Activated T-helper 17 cell treated with anti-CD3 and anti-CD28 coated beads, Interleukin-2, amount 50 U/mL, for 72 hours (primary cell): Measurements from ENCODE around the gene CDC42EP3. TPM values are rescaled to one million over a fixed set of nuclear protein-coding genes. Genes with fewer than 3 reads are reported as not detected.
A peak's percentile ranks its signal among the peaks of the same experiment; 100 is the strongest.

ENCODE experiments used
- ATAC-seq: fragments of 150-1000 bp; cut with Tn5 transposase; replicated peaks from 2 replicates; pipeline ENCODE4 v1.10.0; 2021; ENCODE audit warnings: mild to moderate bottlenecking, moderate library complexity
- H3K27ac Mint-ChIP-seq: one replicate; pipeline ENCODE4 v1.8.0; 2022; ENCODE audit warnings: mixed read lengths
- H3K27me3 Mint-ChIP-seq: one replicate; pipeline ENCODE4 v1.8.0; 2022; ENCODE audit warnings: mixed read lengths
- H3K36me3 Mint-ChIP-seq: one replicate; pipeline ENCODE4 v1.8.0; 2022; ENCODE audit warnings: low read depth, mild to moderate bottlenecking, mixed read lengths
- H3K4me1 Mint-ChIP-seq: one replicate; pipeline ENCODE4 v1.8.0; 2022; ENCODE audit warnings: mixed read lengths
- H3K4me3 Mint-ChIP-seq: one replicate; pipeline ENCODE4 v1.8.0; 2022; ENCODE audit warnings: mild to moderate bottlenecking, mixed read lengths
- H3K9me3 Mint-ChIP-seq: one replicate; pipeline ENCODE4 v1.8.0; 2022; ENCODE audit warnings: mixed read lengths
- total RNA-seq, 2 donors: library from RNA; stranded (reverse); gene quantifications; one replicate each; pipeline ENCODE4 v1.2.3, GENCODE V29; 2022

CDC42EP3 gene
- total RNA-seq, 2 donors from 2014 or later: 33.5 to 40.9 TPM

DNA sequence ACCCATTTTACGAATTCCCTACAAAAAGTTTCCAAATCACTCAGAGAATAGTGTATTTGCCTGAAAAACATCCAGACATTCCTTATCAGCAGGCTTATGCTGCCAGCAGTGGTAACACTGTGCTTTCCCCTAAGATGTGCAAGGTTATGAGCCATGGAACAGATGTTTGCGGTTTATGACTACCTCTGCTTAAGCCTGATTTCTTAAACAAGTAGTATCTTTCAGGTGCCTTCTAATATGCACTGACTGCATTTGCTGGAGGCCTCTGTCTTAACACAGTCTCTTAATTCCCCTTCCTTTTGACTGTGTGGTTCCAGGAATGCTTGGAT is 54.8 kb downstream of the CDC42EP3 start:
- peak overlapping the region; percentile 59 for H3K4me3 Mint-ChIP-seq
- peaks cover 69% of the 10 kb centered on the region for H3K4me1 Mint-ChIP-seq
- no peaks in the 10 kb centered on the region for H3K9me3 Mint-ChIP-seq
- H3K36me3 Mint-ChIP-seq: no peaks in the 10 kb centered on the region
- peak overlapping the region; percentile 74 for H3K27ac Mint-ChIP-seq
- H3K27me3 Mint-ChIP-seq: no peaks in the 10 kb centered on the region
- peak; percentile 72 for ATAC-seq

DNA sequence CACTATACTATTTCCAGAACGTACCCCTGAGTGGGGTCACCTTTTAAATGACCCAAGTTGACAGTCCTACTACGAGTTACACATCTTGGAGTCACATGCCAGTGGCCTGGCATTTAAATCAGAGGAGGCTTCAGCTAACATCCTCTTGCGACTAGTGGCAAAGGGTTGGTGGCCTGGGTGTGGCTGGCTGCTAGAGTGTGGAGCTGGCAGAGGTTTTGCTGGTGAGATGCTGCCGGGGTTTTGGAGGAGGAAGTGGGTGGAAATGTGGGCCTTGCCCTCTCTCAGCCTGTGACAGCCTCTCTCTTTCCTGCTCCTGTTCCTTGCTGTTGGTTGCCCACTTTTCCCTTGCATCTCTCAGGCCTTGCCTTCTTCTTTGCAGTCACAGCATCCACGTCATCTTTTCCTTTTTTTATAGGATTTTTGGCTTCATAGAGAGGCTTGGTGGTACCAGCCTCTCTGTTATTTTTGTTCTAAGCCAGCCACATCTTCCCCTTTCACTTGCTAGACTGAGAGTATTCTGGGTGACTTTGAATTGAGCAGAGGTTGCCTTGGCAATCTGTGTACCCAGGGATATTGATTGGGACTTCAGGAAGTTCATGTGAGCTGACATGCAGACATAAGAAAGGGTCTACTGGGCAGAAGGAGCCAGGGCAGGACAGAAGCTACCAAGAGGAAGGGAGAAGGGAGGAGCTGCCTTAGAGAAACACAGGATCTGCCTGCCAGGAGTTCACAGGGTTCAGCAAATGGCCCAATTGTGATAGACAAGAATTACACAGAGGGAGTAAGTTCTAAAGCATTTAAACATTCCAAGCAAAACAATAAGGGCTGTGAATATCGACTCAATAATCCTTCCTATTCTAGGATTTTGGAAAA is 55.4 kb downstream of the CDC42EP3 start:
- no peaks in the 10 kb centered on the region for H3K36me3 Mint-ChIP-seq
- peak overlapping the region; percentile 59 for H3K4me3 Mint-ChIP-seq
- H3K4me1 Mint-ChIP-seq: peaks cover 63% of the 10 kb centered on the region

DNA sequence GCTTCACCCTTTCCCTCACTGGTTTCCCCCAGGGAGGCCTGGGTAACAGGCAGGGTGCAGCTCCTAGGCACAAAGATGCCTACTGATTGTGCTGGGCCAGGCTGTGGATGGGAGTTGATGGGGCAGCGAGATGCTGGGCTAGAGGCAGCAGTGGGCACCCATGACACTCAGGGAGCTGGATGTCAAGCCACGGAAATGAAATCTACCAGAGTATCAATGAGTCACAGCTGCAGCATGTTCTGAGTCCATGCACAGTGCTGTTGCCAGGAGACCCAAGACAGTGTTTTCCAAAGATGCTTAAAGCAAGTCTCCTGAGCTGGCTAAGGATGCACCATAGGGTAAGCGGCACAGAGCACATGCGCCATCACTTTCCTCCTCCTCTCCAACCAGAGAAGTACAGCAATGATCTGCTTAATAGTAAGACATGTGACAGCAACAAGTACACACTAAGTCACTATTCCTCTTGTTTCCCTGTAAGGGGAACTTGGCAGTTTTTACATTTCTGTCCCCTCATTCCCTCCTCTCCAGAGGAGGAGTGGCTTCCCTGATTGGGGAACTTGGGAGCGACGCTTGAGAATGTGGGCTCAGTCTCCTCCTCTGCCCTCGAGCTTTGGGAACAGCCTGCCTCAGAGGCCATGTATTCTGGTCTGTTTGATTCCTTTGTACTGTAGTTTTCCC is 57.2 kb downstream of the CDC42EP3 start:
- H3K27ac Mint-ChIP-seq: peak overlapping the region; percentile 74
- peak; percentile 79 for ATAC-seq
- peaks cover 46% of the 10 kb centered on the region for H3K4me1 Mint-ChIP-seq
- no peaks in the 10 kb centered on the region for H3K27me3 Mint-ChIP-seq
- H3K9me3 Mint-ChIP-seq: no peaks in the 10 kb centered on the region
- no peaks in the 10 kb centered on the region for H3K36me3 Mint-ChIP-seq
- peak overlapping the region; percentile 14 for H3K4me3 Mint-ChIP-seq

More for the DNA sequence above, 55.4 kb downstream of the CDC42EP3 start:
- Mint-ChIP-seq H3K27ac (peak overlapping the region; percentile 74), H3K9me3 (no peaks in the 10 kb centered on the region), H3K27me3 (no peaks in the 10 kb centered on the region)
- ATAC-seq: peak; percentile 46

DNA sequence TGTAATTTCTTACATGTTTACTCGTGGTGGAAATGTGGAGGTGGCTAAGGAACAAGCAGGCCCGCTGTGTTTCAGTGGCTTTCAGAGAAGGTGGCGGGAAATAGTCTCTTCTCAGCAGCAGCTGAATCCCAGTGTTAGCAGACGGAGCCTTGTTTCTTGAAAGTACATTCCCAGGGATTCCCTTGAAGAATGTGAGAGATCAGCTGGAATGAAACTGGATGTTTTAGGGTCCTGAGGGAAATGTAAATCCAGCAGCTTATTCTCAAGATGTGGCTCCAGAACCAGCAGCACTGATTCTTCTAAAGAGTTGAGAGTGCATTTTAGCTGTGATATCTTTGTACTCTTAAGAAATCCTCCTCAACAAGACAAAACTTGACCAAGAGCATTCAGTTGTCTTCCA is 59.1 kb downstream of the CDC42EP3 start:
- no peak for ATAC-seq
- Mint-ChIP-seq H3K4me1 (peaks cover 42% of the 10 kb centered on the region), H3K27ac (peak overlapping the region; percentile 31), H3K36me3 (no peaks in the 10 kb centered on the region), H3K4me3 (no peak overlapping the region), H3K9me3 (peaks cover 6% of the 10 kb centered on the region), H3K27me3 (no peaks in the 10 kb centered on the region)

DNA sequence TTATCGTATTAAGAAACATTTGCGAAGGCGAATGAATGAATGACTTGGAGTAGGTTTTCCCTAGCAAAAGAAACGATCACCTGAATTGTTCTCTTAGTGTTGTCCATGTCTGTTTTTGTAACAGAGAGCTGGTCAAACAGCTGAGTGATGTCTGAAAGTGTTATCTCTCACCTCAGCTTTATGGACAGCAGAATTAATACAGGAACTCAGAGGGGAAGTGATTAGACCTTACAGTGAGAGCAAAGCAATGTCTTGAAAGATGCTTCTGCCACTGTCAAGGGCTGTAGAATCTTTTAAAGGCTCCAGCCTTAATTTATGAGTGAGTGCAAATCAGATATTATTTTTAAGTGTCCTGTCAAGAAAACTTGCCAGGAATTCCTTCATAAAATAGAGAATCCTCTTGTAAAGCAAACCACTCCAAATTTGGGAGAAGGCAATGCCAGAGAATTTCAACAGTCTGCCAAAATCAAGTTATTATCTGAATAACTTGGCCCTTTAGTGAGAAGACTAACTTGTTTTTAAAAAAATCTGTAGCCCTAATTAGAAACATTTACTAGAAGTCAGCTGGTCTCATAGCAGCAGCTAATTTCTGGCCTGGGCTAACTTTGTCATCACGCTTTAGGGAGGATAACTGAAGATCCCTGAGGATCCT is 60.7 kb downstream of the CDC42EP3 start:
- no peaks in the 10 kb centered on the region for H3K27me3 Mint-ChIP-seq
- H3K36me3 Mint-ChIP-seq: no peaks in the 10 kb centered on the region

DNA sequence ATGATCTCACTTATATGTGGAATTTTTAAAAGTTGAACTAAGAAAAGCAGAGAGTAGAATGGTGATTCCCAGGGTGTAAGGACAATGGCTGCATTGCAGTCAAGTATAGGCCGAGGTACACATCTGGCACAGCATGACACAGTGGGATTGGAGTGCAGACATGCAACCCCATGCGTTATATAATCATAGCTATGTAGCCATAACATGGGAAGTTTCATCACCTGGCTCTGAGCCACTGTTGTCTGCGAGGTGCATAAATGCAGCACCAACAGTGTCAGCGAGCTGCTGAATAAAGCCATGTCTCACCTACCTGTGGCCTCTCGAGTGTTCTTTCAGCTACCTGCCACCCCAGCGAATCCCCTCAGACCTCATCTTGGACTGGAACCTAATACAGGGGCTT is 61.7 kb downstream of the CDC42EP3 start:
- Mint-ChIP-seq H3K27me3 (no peaks in the 10 kb centered on the region), H3K27ac (no peak overlapping the region), H3K4me3 (no peak overlapping the region), H3K4me1 (peaks cover 19% of the 10 kb centered on the region), H3K9me3 (peaks cover 10% of the 10 kb centered on the region), H3K36me3 (no peaks in the 10 kb centered on the region)
- ATAC-seq: no peak

More for the DNA sequence above, 60.7 kb downstream of the CDC42EP3 start:
- H3K27ac Mint-ChIP-seq: no peak overlapping the region
- H3K4me3 Mint-ChIP-seq: no peak overlapping the region
- H3K4me1 Mint-ChIP-seq: peaks cover 29% of the 10 kb centered on the region
- H3K9me3 Mint-ChIP-seq: peaks cover 10% of the 10 kb centered on the region
- no peak for ATAC-seq

DNA sequence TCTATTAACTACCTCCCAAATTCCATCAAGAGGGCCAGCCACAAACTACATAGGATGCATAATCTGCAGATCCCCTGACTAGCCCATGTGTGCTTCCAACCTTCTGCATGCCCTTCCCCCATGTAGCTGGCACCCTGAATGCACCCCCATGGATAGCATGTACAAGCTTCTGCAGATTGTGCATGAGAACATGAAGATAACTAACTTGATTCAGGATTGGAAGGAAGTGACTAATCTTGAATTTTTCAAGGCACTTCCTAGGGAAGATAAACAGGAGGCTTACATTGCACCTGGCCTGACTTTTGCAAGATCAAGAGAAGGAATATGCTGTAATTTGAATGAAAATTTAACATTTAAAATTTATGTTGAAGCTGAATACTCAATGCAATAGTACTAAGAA is 66.7 kb downstream of the CDC42EP3 start:
- H3K36me3 Mint-ChIP-seq: peaks cover 9% of the 10 kb centered on the region
- no peak for ATAC-seq
- no peak overlapping the region for H3K27ac Mint-ChIP-seq
- peaks cover 14% of the 10 kb centered on the region for H3K9me3 Mint-ChIP-seq
- H3K4me1 Mint-ChIP-seq: peaks cover 38% of the 10 kb centered on the region
- H3K27me3 Mint-ChIP-seq: no peaks in the 10 kb centered on the region
- no peak overlapping the region for H3K4me3 Mint-ChIP-seq

DNA sequence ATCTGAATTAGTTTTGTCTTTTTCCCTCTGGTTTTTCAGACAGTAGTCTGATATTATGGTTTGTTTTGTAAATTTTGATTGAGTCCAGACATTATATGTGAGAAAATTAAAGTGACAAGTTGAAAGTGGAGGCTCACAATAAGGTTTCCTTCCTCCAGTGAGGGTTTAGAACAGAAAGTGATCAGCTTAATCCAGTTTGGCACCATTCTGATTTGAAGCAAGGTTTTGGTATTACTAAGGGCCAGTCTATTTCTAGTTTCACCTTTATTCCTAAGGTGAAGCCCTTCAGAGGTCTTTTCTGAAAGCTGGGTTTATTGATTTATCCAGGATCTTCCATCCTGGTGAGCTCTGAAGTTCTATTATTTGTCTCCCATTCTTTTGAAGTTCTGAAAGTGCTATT is 68.7 kb downstream of the CDC42EP3 start:
- Mint-ChIP-seq H3K4me1 (peaks cover 37% of the 10 kb centered on the region), H3K36me3 (peaks cover 9% of the 10 kb centered on the region), H3K9me3 (peaks cover 15% of the 10 kb centered on the region), H3K27ac (peak overlapping the region; percentile 4), H3K4me3 (peak overlapping the region; percentile 85), H3K27me3 (no peaks in the 10 kb centered on the region)
- peak; percentile 53 for ATAC-seq

DNA sequence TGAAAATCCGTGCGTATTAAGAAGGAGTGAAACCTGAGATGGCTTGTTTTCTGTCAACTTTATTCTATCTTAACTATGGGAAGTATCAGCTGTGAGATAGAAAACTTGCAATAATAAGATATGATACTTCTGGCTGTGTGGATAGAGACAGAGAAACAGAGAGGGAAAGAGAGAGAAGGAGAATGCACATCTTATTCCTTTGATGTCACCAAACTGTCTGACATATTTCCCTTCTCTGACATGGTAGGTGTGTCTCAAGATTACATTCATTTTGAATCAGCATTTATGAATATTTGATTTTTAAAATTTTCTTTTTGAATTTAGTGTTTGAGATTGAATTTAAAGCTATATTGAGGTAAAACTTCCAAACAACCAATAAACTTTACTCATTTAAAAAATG is 69.4 kb downstream of the CDC42EP3 start:
- peak overlapping the region; percentile 85 for H3K27ac Mint-ChIP-seq
- H3K9me3 Mint-ChIP-seq: peaks cover 16% of the 10 kb centered on the region
- peaks cover 33% of the 10 kb centered on the region for H3K4me1 Mint-ChIP-seq
- ATAC-seq: peak; percentile 59
- H3K4me3 Mint-ChIP-seq: peak overlapping the region; percentile 85
- no peaks in the 10 kb centered on the region for H3K27me3 Mint-ChIP-seq
- peaks cover 9% of the 10 kb centered on the region for H3K36me3 Mint-ChIP-seq

DNA sequence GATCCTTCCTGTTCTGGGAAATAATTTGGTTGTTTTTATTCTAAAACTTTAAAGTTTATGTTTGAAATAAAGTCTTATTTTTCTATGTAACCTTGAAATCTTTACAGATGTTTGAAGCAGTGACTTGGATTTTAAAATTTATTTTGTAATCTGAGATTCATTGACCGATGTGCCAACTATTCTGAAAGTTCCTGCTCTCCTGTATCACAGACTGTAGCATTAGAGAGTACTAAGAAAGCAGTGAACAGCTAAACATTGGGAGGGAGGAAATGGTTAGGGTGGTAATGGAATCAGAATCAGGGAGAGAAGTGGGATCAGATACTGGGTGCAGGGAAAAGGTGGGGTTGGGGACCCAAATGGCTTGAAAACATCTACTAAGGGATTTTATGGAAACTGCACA is 69.9 kb downstream of the CDC42EP3 start:
- peak overlapping the region; percentile 85 for H3K27ac Mint-ChIP-seq
- no peak for ATAC-seq
- no peaks in the 10 kb centered on the region for H3K27me3 Mint-ChIP-seq
- H3K9me3 Mint-ChIP-seq: peaks cover 17% of the 10 kb centered on the region
- peaks cover 9% of the 10 kb centered on the region for H3K36me3 Mint-ChIP-seq
- peak overlapping the region; percentile 85 for H3K4me3 Mint-ChIP-seq
- H3K4me1 Mint-ChIP-seq: peaks cover 33% of the 10 kb centered on the region

DNA sequence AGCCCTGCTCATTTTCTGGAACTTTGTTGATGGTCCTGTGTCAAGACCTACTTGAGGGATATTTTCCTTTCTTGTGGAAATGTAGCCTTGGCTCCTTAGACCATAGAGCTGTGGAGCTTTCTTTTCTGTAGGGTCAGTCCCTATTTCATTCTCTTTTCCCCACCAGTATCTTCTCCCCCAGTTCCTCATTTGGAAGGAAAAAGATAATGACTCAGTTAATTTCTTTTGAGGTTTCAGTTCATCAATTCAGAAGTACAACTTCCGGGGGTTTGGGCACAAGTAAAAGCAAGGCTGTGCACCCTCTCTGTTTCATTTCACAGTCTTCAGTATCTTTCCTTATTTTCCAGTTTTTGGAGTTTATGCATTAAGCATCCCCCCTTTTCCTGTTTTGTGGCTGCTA is 70.7 kb downstream of the CDC42EP3 start:
- H3K4me1 Mint-ChIP-seq: peaks cover 33% of the 10 kb centered on the region
- peaks cover 13% of the 10 kb centered on the region for H3K9me3 Mint-ChIP-seq
- H3K27me3 Mint-ChIP-seq: no peaks in the 10 kb centered on the region
- H3K36me3 Mint-ChIP-seq: peaks cover 9% of the 10 kb centered on the region
- peak overlapping the region; percentile 85 for H3K27ac Mint-ChIP-seq
- H3K4me3 Mint-ChIP-seq: peak overlapping the region; percentile 85
- ATAC-seq: peak; percentile 68

DNA sequence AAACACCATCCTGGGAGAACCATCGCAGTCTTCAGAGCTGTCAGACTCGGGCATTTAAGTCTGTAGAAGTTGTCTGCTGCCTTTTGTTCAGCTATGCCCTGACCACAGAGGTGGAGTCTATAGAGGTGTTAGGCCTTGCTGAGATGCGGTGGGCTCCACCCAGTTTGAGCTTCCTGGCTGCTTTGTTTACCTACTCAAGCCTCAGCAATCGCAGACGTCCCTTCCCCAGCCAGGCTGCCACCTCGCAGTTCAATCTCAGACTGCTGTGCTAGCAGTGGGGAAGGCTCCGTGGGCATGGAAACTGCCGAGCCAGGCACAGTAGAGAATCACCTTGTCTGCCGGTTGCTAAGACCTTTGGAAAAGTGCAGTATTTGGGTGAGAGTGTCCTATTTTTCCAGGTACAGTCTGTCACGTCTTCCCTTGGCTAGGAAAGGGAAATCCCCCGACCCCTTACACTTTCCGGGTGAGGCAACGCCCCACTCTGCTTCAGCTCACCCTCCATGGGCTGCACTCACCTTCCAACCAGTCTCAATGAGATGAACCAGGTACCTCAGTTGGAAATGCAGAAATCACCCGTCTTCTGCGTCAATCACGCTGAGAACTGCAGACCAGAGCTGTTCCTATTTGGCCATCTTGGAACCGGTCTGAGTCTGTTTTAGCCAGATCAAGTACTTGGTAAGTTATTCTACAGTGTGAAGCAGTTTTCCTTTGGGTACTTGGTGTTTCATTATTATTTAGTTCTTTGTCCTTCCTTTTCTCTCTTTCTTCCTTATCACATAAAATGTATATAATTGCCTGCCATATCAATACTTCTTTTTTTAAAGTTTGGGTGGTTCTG is 71.5 kb downstream of the CDC42EP3 start:
- H3K36me3 Mint-ChIP-seq: peaks cover 9% of the 10 kb centered on the region
- peak overlapping the region; percentile 85 for H3K27ac Mint-ChIP-seq
- peak overlapping the region; percentile 85 for H3K4me3 Mint-ChIP-seq
- H3K27me3 Mint-ChIP-seq: no peaks in the 10 kb centered on the region
- peaks cover 33% of the 10 kb centered on the region for H3K4me1 Mint-ChIP-seq
- H3K9me3 Mint-ChIP-seq: peaks cover 19% of the 10 kb centered on the region
- peak; percentile 49 for ATAC-seq

DNA sequence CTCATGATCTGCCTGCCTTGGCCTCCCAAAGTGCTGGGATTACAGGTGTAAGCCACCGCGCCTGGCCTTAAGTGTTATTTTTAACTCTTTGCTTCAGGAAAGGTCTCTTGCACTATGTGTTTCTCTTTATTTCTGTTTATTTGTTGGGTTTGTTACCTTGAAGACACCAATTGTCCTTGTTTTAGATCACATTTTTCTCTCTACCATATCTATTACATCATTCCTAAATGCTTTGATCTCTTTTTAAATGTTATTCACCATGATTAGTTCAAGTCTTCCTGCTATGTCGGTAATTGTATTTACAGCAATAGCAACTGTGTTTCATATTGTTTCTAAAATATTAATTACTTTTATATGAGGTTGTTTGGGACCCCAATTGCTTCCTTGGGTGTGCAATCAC is 77.7 kb downstream of the CDC42EP3 start:
- Mint-ChIP-seq H3K9me3 (peaks cover 19% of the 10 kb centered on the region), H3K36me3 (no peaks in the 10 kb centered on the region), H3K4me1 (peaks cover 24% of the 10 kb centered on the region), H3K27ac (no peak overlapping the region), H3K4me3 (no peak overlapping the region), H3K27me3 (no peaks in the 10 kb centered on the region)
- ATAC-seq: no peak

DNA sequence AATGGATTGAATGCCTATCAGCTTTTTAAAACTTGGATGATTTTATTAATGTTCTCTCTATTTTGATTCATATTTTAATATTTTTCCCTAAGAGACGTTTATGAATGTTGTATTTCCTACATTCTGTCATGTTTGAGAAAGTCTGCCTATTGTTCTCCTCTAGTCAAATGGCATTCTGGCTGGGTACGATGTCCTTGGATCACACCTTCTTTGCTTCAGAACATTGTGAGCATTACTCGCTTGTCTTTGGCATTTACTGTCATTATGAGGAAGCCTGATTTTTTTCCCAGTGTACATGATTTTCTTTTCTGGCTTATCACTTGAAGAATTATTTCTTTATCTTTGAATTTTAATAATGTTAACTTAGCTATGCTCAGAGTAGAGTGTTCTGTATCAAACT is 78.4 kb downstream of the CDC42EP3 start:
- ATAC-seq: no peak
- peaks cover 29% of the 10 kb centered on the region for H3K4me1 Mint-ChIP-seq
- H3K4me3 Mint-ChIP-seq: no peak overlapping the region
- H3K9me3 Mint-ChIP-seq: peaks cover 19% of the 10 kb centered on the region
- no peaks in the 10 kb centered on the region for H3K27me3 Mint-ChIP-seq
- H3K27ac Mint-ChIP-seq: no peak overlapping the region
- H3K36me3 Mint-ChIP-seq: no peaks in the 10 kb centered on the region
